Glutamatergic neuron (in vitro differentiated cells): Measurements from ENCODE around the gene CFAP43. TPM values are rescaled to one million over a fixed set of nuclear protein-coding genes. Genes with fewer than 3 reads are reported as not detected.
A peak's percentile ranks its signal among the peaks of the same experiment; 100 is the strongest.

Experiments
- DNase-seq: peaks from one replicate; pipeline ENCODE4 v3.0.0; 2022
- H3K27ac Mint-ChIP-seq: one replicate; pipeline ENCODE4 v1.8.0; 2020; ENCODE audit warnings: mild to moderate bottlenecking, mixed read lengths, inconsistent platforms; ENCODE audit not compliant: unreplicated experiment
- H3K27me3 Mint-ChIP-seq: one replicate; pipeline ENCODE4 v1.8.0; 2020; ENCODE audit warnings: mild to moderate bottlenecking, moderate library complexity, mixed read lengths, inconsistent platforms; ENCODE audit not compliant: unreplicated experiment
- H3K36me3 Mint-ChIP-seq: one replicate; pipeline ENCODE4 v1.8.0; 2020; ENCODE audit warnings: mild to moderate bottlenecking, mixed read lengths, inconsistent platforms; ENCODE audit not compliant: unreplicated experiment
- H3K4me1 Mint-ChIP-seq: one replicate; pipeline ENCODE4 v1.8.0; 2020; ENCODE audit warnings: mild to moderate bottlenecking, low read depth, mixed read lengths, inconsistent platforms; ENCODE audit not compliant: unreplicated experiment
- H3K4me3 Mint-ChIP-seq: one replicate; pipeline ENCODE4 v1.8.0; 2020; ENCODE audit warnings: mild to moderate bottlenecking, mixed read lengths, inconsistent platforms; ENCODE audit not compliant: unreplicated experiment
- H3K9me3 Mint-ChIP-seq: one replicate; pipeline ENCODE4 v1.8.0; 2020; ENCODE audit warnings: mild to moderate bottlenecking, moderate library complexity, mixed read lengths, inconsistent platforms; ENCODE audit not compliant: unreplicated experiment
- CTCF ChIP-seq: fragments of 200-600 bp; sonication (generic); IDR thresholded peaks from one replicate; pipeline ENCODE4 v1.5.0; 2021; ENCODE audit not compliant: partially characterized antibody, unreplicated experiment
- total RNA-seq: library from RNA; stranded (reverse); fragmentation: NEBNext Ultra II Directional; extraction: Animal tissue kit (Norgen Biotek cat#: 25700); gene quantifications from one replicate; pipeline ENCODE4 v1.2.1, GENCODE V29; 2021; ENCODE audit not compliant: unreplicated experiment

CFAP43 gene
- total RNA-seq, 1 donor from 2014 or later: 0.44 TPM

- Mint-ChIP-seq H3K4me3 (no peak overlapping the region), H3K4me1 (no peaks in the 10 kb centered on the region), H3K36me3 (no peaks in the 10 kb centered on the region), H3K27me3 (no peaks in the 10 kb centered on the region), H3K27ac (no peak overlapping the region), H3K9me3 (no peaks in the 10 kb centered on the region)
- DNase-seq: no peak
- no peak for TF ChIP-seq CTCF
Measured at GRCh38 chr10:104139221-104139620, 92.9 kb downstream of the CFAP43 start.

DNA sequence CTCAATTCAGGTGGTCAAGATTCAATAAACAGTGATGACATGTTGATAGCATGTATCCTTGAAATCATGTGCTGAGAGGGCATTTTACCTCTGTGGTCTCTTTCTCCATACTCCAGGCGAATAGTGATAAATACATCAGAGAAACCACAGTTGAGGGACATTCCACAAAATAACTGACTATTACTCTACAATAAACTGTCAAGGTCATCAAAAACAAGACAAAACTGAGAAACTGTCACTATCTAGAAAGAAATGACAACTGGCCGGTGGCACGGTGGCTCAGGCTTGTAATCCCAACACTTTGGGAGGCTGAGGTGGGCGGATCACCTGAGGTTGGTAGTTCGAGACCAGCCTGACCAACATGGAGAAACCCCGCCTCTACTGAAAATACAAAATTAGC is 94.0 kb downstream of the CFAP43 start:
- no peak overlapping the region for H3K4me3 Mint-ChIP-seq
- no peaks in the 10 kb centered on the region for H3K36me3 Mint-ChIP-seq
- H3K9me3 Mint-ChIP-seq: no peaks in the 10 kb centered on the region
- no peaks in the 10 kb centered on the region for H3K27me3 Mint-ChIP-seq
- no peaks in the 10 kb centered on the region for H3K4me1 Mint-ChIP-seq
- no peak for TF ChIP-seq CTCF
- DNase-seq: no peak
- no peak overlapping the region for H3K27ac Mint-ChIP-seq

DNA sequence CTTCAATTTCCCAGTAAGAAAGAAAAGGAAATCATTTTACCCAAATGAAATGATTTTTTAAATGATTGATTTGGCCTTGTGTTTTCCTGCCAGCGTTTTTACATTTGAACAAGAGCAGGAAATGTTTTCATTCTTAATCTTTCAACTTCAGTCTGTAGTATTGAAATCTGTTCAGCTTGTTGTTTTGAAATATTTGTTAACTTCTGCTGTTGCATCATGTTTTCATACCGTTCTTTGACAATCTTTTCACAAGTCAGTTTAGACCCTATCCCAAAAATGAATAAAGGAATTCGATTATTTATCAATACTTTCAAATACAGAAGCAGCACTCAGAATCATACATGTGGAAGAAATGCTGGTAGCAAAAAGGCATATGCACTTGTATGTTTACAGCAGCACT is 102.1 kb downstream of the CFAP43 start:
- Mint-ChIP-seq H3K9me3 (no peaks in the 10 kb centered on the region), H3K4me1 (no peaks in the 10 kb centered on the region), H3K27ac (no peak overlapping the region), H3K27me3 (no peaks in the 10 kb centered on the region), H3K4me3 (no peak overlapping the region), H3K36me3 (no peaks in the 10 kb centered on the region)
- no peak for TF ChIP-seq CTCF
- DNase-seq: no peak

- Mint-ChIP-seq H3K4me1 (no peaks in the 10 kb centered on the region), H3K9me3 (no peaks in the 10 kb centered on the region)
- no peak for DNase-seq
Measured at GRCh38 chr10:104128214-104128613, 104.0 kb downstream of the CFAP43 start.

GRCh38 chr10:104127411-104127810 is 104.8 kb downstream of the CFAP43 start:
- peak; percentile 19 for TF ChIP-seq CTCF
- peaks cover under 1% of the 10 kb centered on the region for H3K9me3 Mint-ChIP-seq
- no peaks in the 10 kb centered on the region for H3K4me1 Mint-ChIP-seq
- DNase-seq: no peak
- no peak overlapping the region for H3K4me3 Mint-ChIP-seq
- H3K27me3 Mint-ChIP-seq: no peaks in the 10 kb centered on the region
- H3K36me3 Mint-ChIP-seq: no peaks in the 10 kb centered on the region
- no peak overlapping the region for H3K27ac Mint-ChIP-seq

More at GRCh38 chr10:104128214-104128613, 104.0 kb downstream of the CFAP43 start:
- Mint-ChIP-seq H3K27ac (no peak overlapping the region), H3K4me3 (no peak overlapping the region), H3K36me3 (no peaks in the 10 kb centered on the region), H3K27me3 (no peaks in the 10 kb centered on the region)
- no peak for TF ChIP-seq CTCF
